Neural progenitor cell (in vitro differentiated cells): ENCODE data around the gene SMG7. TPM values are rescaled to one million over a fixed set of nuclear protein-coding genes. Genes with fewer than 3 reads are reported as not detected.

Source experiments
- DNase-seq: peaks from one replicate; pipeline ENCODE4 v3.0.0-alpha.2; 2016; ENCODE audit warnings: low spot score
- H2AFZ ChIP-seq: fragments of 200-600 bp; sonication (generic); replicated peaks from 2 replicates; pipeline ENCODE4 v1.6.1; 2016; ENCODE audit warnings: antibody characterized with exemption
- H3F3A ChIP-seq: fragments of 200-600 bp; sonication (generic); 2 replicates; pipeline ENCODE4 v1.6.1; 2016; ENCODE audit warnings: antibody characterized with exemption, low read depth
- H3K27ac ChIP-seq: fragments of 200-600 bp; sonication (generic); 2 replicates; pipeline ENCODE4 v1.5.1; 2016; ENCODE audit warnings: mild to moderate bottlenecking
- H3K27me3 ChIP-seq: fragments of 200-600 bp; sonication (generic); 2 replicates; pipeline ENCODE4 v1.6.1; 2016; ENCODE audit warnings: mild to moderate bottlenecking, moderate library complexity
- H3K36me3 ChIP-seq: fragments of 200-600 bp; sonication (generic); 2 replicates; pipeline ENCODE4 v1.5.1; 2016
- H3K4me1 ChIP-seq: fragments of 200-600 bp; sonication (generic); 2 replicates; pipeline ENCODE4 v1.6.1; 2016; ENCODE audit warnings: mixed run types
- H3K4me2 ChIP-seq: fragments of 200-600 bp; sonication (generic); 2 replicates; pipeline ENCODE4 v1.6.1; 2016
- H3K4me3 ChIP-seq: fragments of 200-600 bp; sonication (generic); 2 replicates; pipeline ENCODE4 v1.5.1; 2016
- H3K79me2 ChIP-seq: fragments of 200-600 bp; sonication (generic); 2 replicates; pipeline ENCODE4 v1.6.1; 2016; ENCODE audit warnings: low read depth
- H3K9ac ChIP-seq: fragments of 200-600 bp; sonication (generic); 2 replicates; pipeline ENCODE4 v1.6.1; 2016
- H3K9me3 ChIP-seq: fragments of 200-600 bp; sonication (generic); 2 replicates; pipeline ENCODE4 v1.5.1; 2016; ENCODE audit warnings: low read depth
- H4K20me1 ChIP-seq: fragments of 200-600 bp; sonication (generic); 2 replicates; pipeline ENCODE4 v1.6.1; 2016; ENCODE audit warnings: low read depth
- H3K27ac Mint-ChIP-seq: 3 replicates; pipeline ENCODE4 v1.8.0; 2021; ENCODE audit warnings: mixed read lengths
- H3K27me3 Mint-ChIP-seq: 2 replicates; pipeline ENCODE4 v1.8.0; 2022; ENCODE audit warnings: low read depth, mild to moderate bottlenecking, inconsistent platforms, moderate library complexity, mixed read lengths; ENCODE audit not compliant: insufficient read depth
- H3K36me3 Mint-ChIP-seq: 3 replicates; pipeline ENCODE4 v1.8.0; 2021; ENCODE audit warnings: mixed read lengths
- H3K4me1 Mint-ChIP-seq: 3 replicates; pipeline ENCODE4 v1.8.0; 2021; ENCODE audit warnings: mixed read lengths
- H3K4me3 Mint-ChIP-seq: 3 replicates; pipeline ENCODE4 v1.8.0; 2021; ENCODE audit warnings: mild to moderate bottlenecking, moderate library complexity, mixed read lengths
- H3K9me3 Mint-ChIP-seq: 3 replicates; pipeline ENCODE4 v1.8.0; 2020; ENCODE audit warnings: mixed read lengths
- EZH2 ChIP-seq: fragments of 200-600 bp; sonication (generic); IDR thresholded peaks from 2 replicates; pipeline ENCODE4 v1.6.1; 2017; ENCODE audit warnings: antibody characterized with exemption, mild to moderate bottlenecking, moderate library complexity
- EZH2phosphoT487 ChIP-seq: fragments of 200-600 bp; sonication (generic); IDR thresholded peaks from 2 replicates; pipeline ENCODE4 v1.6.1; 2017; ENCODE audit warnings: antibody characterized with exemption
- total RNA-seq: library from RNA; depleted of rRNA; stranded (reverse); fragments of >200 nt; gene quantifications from 2 replicates; pipeline ENCODE4 v1.2.3, GENCODE V29; 2015; ENCODE audit warnings: low replicate concordance
- TF ChIP-seq, protein P1 (sequence below): fragments of 200-600 bp; sonication (generic); IDR thresholded peaks from 2 replicates; pipeline ENCODE4 v1.5.1; 2017; ENCODE audit warnings: antibody characterized with exemption, mild to moderate bottlenecking

SMG7 gene
- total RNA-seq, 1 donor from 2014 or later = 33.5 TPM

DNA sequence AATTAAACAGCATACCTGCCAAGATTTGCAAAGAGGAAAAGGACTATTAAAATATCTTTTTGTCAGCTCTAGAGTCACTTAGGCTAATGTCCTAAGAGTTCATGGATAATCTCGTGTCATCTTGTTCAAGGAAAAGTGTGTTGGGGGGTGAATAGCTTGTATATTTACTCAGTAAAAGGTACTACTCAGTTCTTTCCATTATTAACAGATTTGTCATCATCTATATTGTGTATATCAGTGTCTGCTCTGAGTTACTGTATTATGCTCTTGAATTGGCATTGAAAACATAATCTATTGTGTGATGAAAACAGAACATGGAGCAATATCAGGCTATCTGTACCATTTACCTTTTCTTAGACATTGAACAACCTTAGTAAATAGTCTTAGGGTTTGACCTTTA is 41.9 kb downstream of the SMG7 start:
- Histone ChIP-seq H2AFZ (no peak overlapping the region), H3K27me3 (no peaks in the 10 kb centered on the region), H3K9me3 (no peaks in the 10 kb centered on the region), H3K79me2 (peaks cover 51% of the 10 kb centered on the region), H3K9ac (no peak overlapping the region), H3K27ac (no peak overlapping the region), H3K4me2 (no peak overlapping the region), H3K4me1 (peaks cover 9% of the 10 kb centered on the region), H3F3A (no peaks in the 10 kb centered on the region), H3K36me3 (peaks cover 6% of the 10 kb centered on the region), H3K4me3 (no peak overlapping the region), H4K20me1 (peaks cover 22% of the 10 kb centered on the region)
- Mint-ChIP-seq H3K27ac (no peak overlapping the region), H3K4me3 (no peak overlapping the region), H3K36me3 (peaks cover 3% of the 10 kb centered on the region), H3K9me3 (no peaks in the 10 kb centered on the region), H3K4me1 (peaks cover 10% of the 10 kb centered on the region), H3K27me3 (no peaks in the 10 kb centered on the region)
- no peak for DNase-seq
- TF ChIP-seq, protein P1, sequence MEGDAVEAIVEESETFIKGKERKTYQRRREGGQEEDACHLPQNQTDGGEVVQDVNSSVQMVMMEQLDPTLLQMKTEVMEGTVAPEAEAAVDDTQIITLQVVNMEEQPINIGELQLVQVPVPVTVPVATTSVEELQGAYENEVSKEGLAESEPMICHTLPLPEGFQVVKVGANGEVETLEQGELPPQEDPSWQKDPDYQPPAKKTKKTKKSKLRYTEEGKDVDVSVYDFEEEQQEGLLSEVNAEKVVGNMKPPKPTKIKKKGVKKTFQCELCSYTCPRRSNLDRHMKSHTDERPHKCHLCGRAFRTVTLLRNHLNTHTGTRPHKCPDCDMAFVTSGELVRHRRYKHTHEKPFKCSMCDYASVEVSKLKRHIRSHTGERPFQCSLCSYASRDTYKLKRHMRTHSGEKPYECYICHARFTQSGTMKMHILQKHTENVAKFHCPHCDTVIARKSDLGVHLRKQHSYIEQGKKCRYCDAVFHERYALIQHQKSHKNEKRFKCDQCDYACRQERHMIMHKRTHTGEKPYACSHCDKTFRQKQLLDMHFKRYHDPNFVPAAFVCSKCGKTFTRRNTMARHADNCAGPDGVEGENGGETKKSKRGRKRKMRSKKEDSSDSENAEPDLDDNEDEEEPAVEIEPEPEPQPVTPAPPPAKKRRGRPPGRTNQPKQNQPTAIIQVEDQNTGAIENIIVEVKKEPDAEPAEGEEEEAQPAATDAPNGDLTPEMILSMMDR = no peak
- no peak for TF ChIP-seq EZH2
- no peak for TF ChIP-seq EZH2phosphoT487

DNA sequence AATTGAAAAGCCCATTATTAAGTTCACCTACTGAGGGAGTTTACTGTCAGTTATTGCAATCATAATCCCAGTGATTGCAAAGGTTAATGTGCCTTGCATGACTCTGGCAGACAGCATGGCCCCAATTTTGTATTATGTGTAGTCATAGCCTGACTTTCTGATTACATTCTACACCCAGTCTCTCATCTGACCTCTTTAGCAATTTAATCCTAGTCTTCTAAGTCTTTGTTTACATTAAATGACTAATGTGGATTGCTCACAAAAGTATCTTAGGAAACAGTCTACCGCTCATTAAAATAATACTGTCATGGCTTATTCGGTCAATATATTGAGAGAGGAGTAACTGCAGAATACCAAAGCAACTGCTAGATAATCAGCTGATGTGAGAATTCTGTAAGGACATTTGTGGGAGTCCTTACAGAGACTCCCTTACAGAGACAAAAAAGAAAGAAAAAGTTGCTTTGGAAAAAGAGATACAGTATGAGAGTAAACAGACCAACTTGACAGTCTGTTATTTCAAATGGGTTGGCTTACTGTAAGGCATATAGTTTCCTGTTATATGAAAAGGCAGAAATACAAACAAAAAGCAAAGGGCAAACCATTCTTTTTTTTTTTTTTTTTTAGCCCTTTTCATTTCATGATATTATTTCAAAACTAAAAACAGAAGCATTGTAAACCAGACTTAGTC is 42.8 kb downstream of the SMG7 start:
- DNase-seq = no peak
- Mint-ChIP-seq H3K36me3 (peaks cover 3% of the 10 kb centered on the region), H3K9me3 (no peaks in the 10 kb centered on the region), H3K4me3 (no peak overlapping the region), H3K27me3 (no peaks in the 10 kb centered on the region), H3K27ac (no peak overlapping the region), H3K4me1 (peaks cover 10% of the 10 kb centered on the region)
- H3K4me3 ChIP-seq = no peak overlapping the region
- no peak overlapping the region for H2AFZ ChIP-seq
- no peak overlapping the region for H3K4me2 ChIP-seq
- peaks cover 44% of the 10 kb centered on the region for H3K79me2 ChIP-seq
- H3K9me3 ChIP-seq = no peaks in the 10 kb centered on the region
- peaks cover 22% of the 10 kb centered on the region for H4K20me1 ChIP-seq
- H3K9ac ChIP-seq = no peak overlapping the region
- H3K36me3 ChIP-seq = peaks cover 6% of the 10 kb centered on the region
- H3K4me1 ChIP-seq = peaks cover 9% of the 10 kb centered on the region
- H3F3A ChIP-seq = no peaks in the 10 kb centered on the region
- no peaks in the 10 kb centered on the region for H3K27me3 ChIP-seq
- no peak for TF ChIP-seq EZH2phosphoT487
- TF ChIP-seq, protein P1 = no peak
- no peak overlapping the region for H3K27ac ChIP-seq

DNA sequence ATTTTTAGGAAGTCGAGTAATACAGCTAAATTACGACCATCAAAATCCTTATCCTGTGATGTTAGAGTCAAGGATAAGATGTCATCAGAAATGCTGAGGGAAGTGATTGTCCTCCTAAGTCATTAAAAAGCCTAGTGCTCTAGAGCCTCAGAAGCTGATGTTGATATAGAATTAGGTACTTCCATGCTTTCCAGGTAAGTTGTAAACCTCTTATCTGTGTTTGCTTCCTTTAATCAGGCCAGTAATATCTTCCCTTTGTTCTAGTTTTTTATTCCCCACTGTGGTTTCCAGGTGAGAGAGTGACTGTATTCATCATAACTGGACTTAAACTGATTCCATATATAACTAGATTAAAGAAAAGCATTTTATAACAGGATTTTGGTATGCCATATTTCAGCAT is 44.4 kb downstream of the SMG7 start:
- no peaks in the 10 kb centered on the region for H3F3A ChIP-seq
- no peak overlapping the region for H3K9ac ChIP-seq
- H2AFZ ChIP-seq = no peak overlapping the region
- no peak overlapping the region for H3K4me3 ChIP-seq
- no peak overlapping the region for H3K27ac Mint-ChIP-seq
- H3K9me3 Mint-ChIP-seq = no peaks in the 10 kb centered on the region
- peaks cover 12% of the 10 kb centered on the region for H3K36me3 Mint-ChIP-seq
- peaks cover 3% of the 10 kb centered on the region for H3K4me1 Mint-ChIP-seq
- H3K9me3 ChIP-seq = no peaks in the 10 kb centered on the region
- peaks cover 6% of the 10 kb centered on the region for H3K36me3 ChIP-seq
- no peak for DNase-seq
- no peak overlapping the region for H3K4me2 ChIP-seq
- H3K27me3 Mint-ChIP-seq = no peaks in the 10 kb centered on the region
- no peak overlapping the region for H3K4me3 Mint-ChIP-seq
- peaks cover 15% of the 10 kb centered on the region for H4K20me1 ChIP-seq
- H3K79me2 ChIP-seq = peaks cover 28% of the 10 kb centered on the region
- H3K4me1 ChIP-seq = peaks cover 1% of the 10 kb centered on the region
- H3K27ac ChIP-seq = no peak overlapping the region
- no peaks in the 10 kb centered on the region for H3K27me3 ChIP-seq
- TF ChIP-seq EZH2phosphoT487 (no peak), EZH2 (no peak)
- TF ChIP-seq, protein P1 = no peak
